Neural progenitor cell (in vitro differentiated cells): Measurements from ENCODE around the gene ADARB2. TPM values are rescaled to one million over a fixed set of nuclear protein-coding genes. Genes with fewer than 3 reads are reported as not detected.

ENCODE experiments used
- DNase-seq: peaks from one replicate; pipeline ENCODE4 v3.0.0-alpha.2; 2016; ENCODE audit warnings: low spot score
- H2AFZ ChIP-seq: fragments of 200-600 bp; sonication (generic); replicated peaks from 2 replicates; pipeline ENCODE4 v1.6.1; 2016; ENCODE audit warnings: antibody characterized with exemption
- H3F3A ChIP-seq: fragments of 200-600 bp; sonication (generic); 2 replicates; pipeline ENCODE4 v1.6.1; 2016; ENCODE audit warnings: antibody characterized with exemption, low read depth
- H3K27ac ChIP-seq: fragments of 200-600 bp; sonication (generic); 2 replicates; pipeline ENCODE4 v1.5.1; 2016; ENCODE audit warnings: mild to moderate bottlenecking
- H3K27me3 ChIP-seq: fragments of 200-600 bp; sonication (generic); 2 replicates; pipeline ENCODE4 v1.6.1; 2016; ENCODE audit warnings: mild to moderate bottlenecking, moderate library complexity
- H3K36me3 ChIP-seq: fragments of 200-600 bp; sonication (generic); 2 replicates; pipeline ENCODE4 v1.5.1; 2016
- H3K4me1 ChIP-seq: fragments of 200-600 bp; sonication (generic); 2 replicates; pipeline ENCODE4 v1.6.1; 2016; ENCODE audit warnings: mixed run types
- H3K4me2 ChIP-seq: fragments of 200-600 bp; sonication (generic); 2 replicates; pipeline ENCODE4 v1.6.1; 2016
- H3K4me3 ChIP-seq: fragments of 200-600 bp; sonication (generic); 2 replicates; pipeline ENCODE4 v1.5.1; 2016
- H3K79me2 ChIP-seq: fragments of 200-600 bp; sonication (generic); 2 replicates; pipeline ENCODE4 v1.6.1; 2016; ENCODE audit warnings: low read depth
- H3K9ac ChIP-seq: fragments of 200-600 bp; sonication (generic); 2 replicates; pipeline ENCODE4 v1.6.1; 2016
- H3K9me3 ChIP-seq: fragments of 200-600 bp; sonication (generic); 2 replicates; pipeline ENCODE4 v1.5.1; 2016; ENCODE audit warnings: low read depth
- H4K20me1 ChIP-seq: fragments of 200-600 bp; sonication (generic); 2 replicates; pipeline ENCODE4 v1.6.1; 2016; ENCODE audit warnings: low read depth
- H3K27ac Mint-ChIP-seq: 3 replicates; pipeline ENCODE4 v1.8.0; 2021; ENCODE audit warnings: mixed read lengths
- H3K27me3 Mint-ChIP-seq: 2 replicates; pipeline ENCODE4 v1.8.0; 2022; ENCODE audit warnings: low read depth, mild to moderate bottlenecking, inconsistent platforms, moderate library complexity, mixed read lengths; ENCODE audit not compliant: insufficient read depth
- H3K36me3 Mint-ChIP-seq: 3 replicates; pipeline ENCODE4 v1.8.0; 2021; ENCODE audit warnings: mixed read lengths
- H3K4me1 Mint-ChIP-seq: 3 replicates; pipeline ENCODE4 v1.8.0; 2021; ENCODE audit warnings: mixed read lengths
- H3K4me3 Mint-ChIP-seq: 3 replicates; pipeline ENCODE4 v1.8.0; 2021; ENCODE audit warnings: mild to moderate bottlenecking, moderate library complexity, mixed read lengths
- H3K9me3 Mint-ChIP-seq: 3 replicates; pipeline ENCODE4 v1.8.0; 2020; ENCODE audit warnings: mixed read lengths
- EZH2 ChIP-seq: fragments of 200-600 bp; sonication (generic); IDR thresholded peaks from 2 replicates; pipeline ENCODE4 v1.6.1; 2017; ENCODE audit warnings: antibody characterized with exemption, mild to moderate bottlenecking, moderate library complexity
- EZH2phosphoT487 ChIP-seq: fragments of 200-600 bp; sonication (generic); IDR thresholded peaks from 2 replicates; pipeline ENCODE4 v1.6.1; 2017; ENCODE audit warnings: antibody characterized with exemption
- total RNA-seq: library from RNA; depleted of rRNA; stranded (reverse); fragments of >200 nt; gene quantifications from 2 replicates; pipeline ENCODE4 v1.2.3, GENCODE V29; 2015; ENCODE audit warnings: low replicate concordance
- TF ChIP-seq, protein P1 (sequence below): fragments of 200-600 bp; sonication (generic); IDR thresholded peaks from 2 replicates; pipeline ENCODE4 v1.5.1; 2017; ENCODE audit warnings: antibody characterized with exemption, mild to moderate bottlenecking

ADARB2 gene
- total RNA-seq, 1 donor from 2014 or later, result not detected

- Histone ChIP-seq H3K9ac (peak overlapping the region; percentile 8), H3K27ac (no peak overlapping the region), H3K27me3 (no peaks in the 10 kb centered on the region), H3K4me2 (no peak overlapping the region), H2AFZ (no peak overlapping the region), H3K4me3 (no peak overlapping the region), H3K9me3 (no peaks in the 10 kb centered on the region), H4K20me1 (no peaks in the 10 kb centered on the region), H3K79me2 (no peaks in the 10 kb centered on the region), H3K36me3 (no peaks in the 10 kb centered on the region), H3F3A (peaks cover 6% of the 10 kb centered on the region), H3K4me1 (peaks cover 4% of the 10 kb centered on the region)
- H3K4me3 Mint-ChIP-seq, result no peak overlapping the region
- no peak for DNase-seq
- peaks cover 35% of the 10 kb centered on the region for H3K4me1 Mint-ChIP-seq
- peak overlapping the region; percentile 35 for H3K27ac Mint-ChIP-seq
- H3K27me3 Mint-ChIP-seq, result no peaks in the 10 kb centered on the region
- H3K36me3 Mint-ChIP-seq, result no peaks in the 10 kb centered on the region
- TF ChIP-seq EZH2 (no peak), EZH2phosphoT487 (no peak)
- TF ChIP-seq, protein P1, sequence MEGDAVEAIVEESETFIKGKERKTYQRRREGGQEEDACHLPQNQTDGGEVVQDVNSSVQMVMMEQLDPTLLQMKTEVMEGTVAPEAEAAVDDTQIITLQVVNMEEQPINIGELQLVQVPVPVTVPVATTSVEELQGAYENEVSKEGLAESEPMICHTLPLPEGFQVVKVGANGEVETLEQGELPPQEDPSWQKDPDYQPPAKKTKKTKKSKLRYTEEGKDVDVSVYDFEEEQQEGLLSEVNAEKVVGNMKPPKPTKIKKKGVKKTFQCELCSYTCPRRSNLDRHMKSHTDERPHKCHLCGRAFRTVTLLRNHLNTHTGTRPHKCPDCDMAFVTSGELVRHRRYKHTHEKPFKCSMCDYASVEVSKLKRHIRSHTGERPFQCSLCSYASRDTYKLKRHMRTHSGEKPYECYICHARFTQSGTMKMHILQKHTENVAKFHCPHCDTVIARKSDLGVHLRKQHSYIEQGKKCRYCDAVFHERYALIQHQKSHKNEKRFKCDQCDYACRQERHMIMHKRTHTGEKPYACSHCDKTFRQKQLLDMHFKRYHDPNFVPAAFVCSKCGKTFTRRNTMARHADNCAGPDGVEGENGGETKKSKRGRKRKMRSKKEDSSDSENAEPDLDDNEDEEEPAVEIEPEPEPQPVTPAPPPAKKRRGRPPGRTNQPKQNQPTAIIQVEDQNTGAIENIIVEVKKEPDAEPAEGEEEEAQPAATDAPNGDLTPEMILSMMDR, result no peak
- H3K9me3 Mint-ChIP-seq, result no peaks in the 10 kb centered on the region
These were observed 420.5 kb downstream of the ADARB2 start for GRCh38 chr10:1316809-1317143.

GRCh38 chr10:1316121-1316808 lies 421.1 kb downstream of the ADARB2 start:
- Histone ChIP-seq H3K4me2 (no peak overlapping the region), H3F3A (peaks cover 11% of the 10 kb centered on the region), H3K9ac (no peak overlapping the region), H4K20me1 (no peaks in the 10 kb centered on the region), H3K79me2 (no peaks in the 10 kb centered on the region), H2AFZ (no peak overlapping the region), H3K4me3 (no peak overlapping the region), H3K36me3 (no peaks in the 10 kb centered on the region), H3K27ac (no peak overlapping the region), H3K4me1 (peaks cover 10% of the 10 kb centered on the region), H3K27me3 (no peaks in the 10 kb centered on the region), H3K9me3 (no peaks in the 10 kb centered on the region)
- no peaks in the 10 kb centered on the region for H3K36me3 Mint-ChIP-seq
- H3K4me1 Mint-ChIP-seq, result peaks cover 40% of the 10 kb centered on the region
- H3K4me3 Mint-ChIP-seq, result no peak overlapping the region
- peak overlapping the region; percentile 29 for H3K27ac Mint-ChIP-seq
- TF ChIP-seq EZH2phosphoT487, result no peak
- no peak for TF ChIP-seq EZH2
- TF ChIP-seq, protein P1, result no peak
- H3K27me3 Mint-ChIP-seq, result no peaks in the 10 kb centered on the region
- no peak for DNase-seq
- no peaks in the 10 kb centered on the region for H3K9me3 Mint-ChIP-seq

- Histone ChIP-seq H3K79me2 (no peaks in the 10 kb centered on the region), H3K27ac (no peak overlapping the region), H2AFZ (no peak overlapping the region), H3K27me3 (no peaks in the 10 kb centered on the region), H3F3A (peaks cover 13% of the 10 kb centered on the region), H3K36me3 (no peaks in the 10 kb centered on the region), H3K4me3 (no peak overlapping the region), H3K4me1 (peaks cover 19% of the 10 kb centered on the region), H3K4me2 (no peak overlapping the region), H3K9ac (no peak overlapping the region), H3K9me3 (no peaks in the 10 kb centered on the region), H4K20me1 (no peaks in the 10 kb centered on the region)
- Mint-ChIP-seq H3K27me3 (no peaks in the 10 kb centered on the region), H3K36me3 (no peaks in the 10 kb centered on the region), H3K9me3 (no peaks in the 10 kb centered on the region), H3K27ac (peak overlapping the region; percentile 72), H3K4me1 (peaks cover 45% of the 10 kb centered on the region), H3K4me3 (no peak overlapping the region)
- TF ChIP-seq EZH2 (no peak), EZH2phosphoT487 (no peak)
- no peak for DNase-seq
These were observed 422.1 kb downstream of the ADARB2 start for GRCh38 chr10:1315178-1315577.

- Mint-ChIP-seq H3K4me1 (peaks cover 46% of the 10 kb centered on the region), H3K36me3 (no peaks in the 10 kb centered on the region), H3K27ac (peak overlapping the region; percentile 50), H3K27me3 (no peaks in the 10 kb centered on the region), H3K4me3 (no peak overlapping the region), H3K9me3 (peaks cover 2% of the 10 kb centered on the region)
- Histone ChIP-seq H3K9ac (no peak overlapping the region), H3K9me3 (no peaks in the 10 kb centered on the region), H3F3A (peaks cover 21% of the 10 kb centered on the region), H3K4me3 (no peak overlapping the region), H3K79me2 (no peaks in the 10 kb centered on the region), H3K27ac (no peak overlapping the region), H3K4me2 (peak overlapping the region; percentile 56), H4K20me1 (no peaks in the 10 kb centered on the region), H3K27me3 (no peaks in the 10 kb centered on the region), H3K4me1 (peaks cover 29% of the 10 kb centered on the region), H2AFZ (no peak overlapping the region), H3K36me3 (no peaks in the 10 kb centered on the region)
- peak; percentile 60 for DNase-seq
- no peak for TF ChIP-seq EZH2
- TF ChIP-seq, protein P1, result no peak
- peak; percentile 74 for TF ChIP-seq EZH2phosphoT487
These were observed 425.6 kb downstream of the ADARB2 start for GRCh38 chr10:1311726-1312125.
